Activated CD4-positive, alpha-beta T cell treated with anti-CD3 and anti-CD28 coated beads for 36 hours (primary cell): ENCODE data around the gene PPP1R12B. TPM values are rescaled to one million over a fixed set of nuclear protein-coding genes. Genes with fewer than 3 reads are reported as not detected.
"Not testable (repeated sequence)": the region's sequence is repeated elsewhere in the genome, so short reads cannot be mapped to it uniquely, and the experiment has no call there.

Experiments used
- ATAC-seq: fragments of 200-7000 bp; cut with Tn5 transposase; one replicate; pipeline ENCODE4 v1.10.0; 2021; ENCODE audit warnings: mild to moderate bottlenecking, moderate library complexity
- CTCF ChIA-PET: fragments of 350-600 bp; sonication (Branson Sonifier 250); formaldehyde crosslinking; loops from one replicate; lab custom pipeline; 2021; ENCODE audit warnings: antibody characterized with exemption; lab: Charles Lee
- POLR2A ChIA-PET: fragments of 350-600 bp; sonication (Branson Sonifier 250); formaldehyde crosslinking; loops from one replicate; lab custom pipeline; 2021; ENCODE audit warnings: antibody characterized with exemption, inconsistent platforms; lab: Charles Lee
- DNase-seq: peaks from one replicate; pipeline ENCODE4 v3.0.0-alpha.2; 2020
- H3K27ac Mint-ChIP-seq: one replicate; pipeline ENCODE4 v1.8.0; 2021; ENCODE audit warnings: mixed read lengths
- H3K27me3 Mint-ChIP-seq: one replicate; pipeline ENCODE4 v1.8.0; 2021; ENCODE audit warnings: mixed read lengths
- H3K36me3 Mint-ChIP-seq: one replicate; pipeline ENCODE4 v1.8.0; 2021; ENCODE audit warnings: low read depth, mixed read lengths
- H3K4me1 Mint-ChIP-seq: one replicate; pipeline ENCODE4 v1.8.0; 2021; ENCODE audit warnings: mixed read lengths
- H3K4me3 Mint-ChIP-seq: one replicate; pipeline ENCODE4 v1.8.0; 2021; ENCODE audit warnings: mild to moderate bottlenecking, moderate library complexity, mixed read lengths
- H3K9me3 Mint-ChIP-seq: one replicate; pipeline ENCODE4 v1.8.0; 2021; ENCODE audit warnings: low read depth, mixed read lengths
- intact Hi-C, 2 experiments: fragments of 100-400 bp; cut with DNase I in 1 of 2; cut with micrococcal nuclease in 1 of 2; formaldehyde crosslinking; loops; one replicate each; pipeline versions ENCODE4 v1.14.2 to v1.15.1; 2022 to 2024; cut with DNase I, micrococcal nuclease
- total RNA-seq, 2 experiments: library from RNA; stranded (reverse); gene quantifications; one replicate each; pipeline ENCODE4 v1.2.3, GENCODE V29; 2021

PPP1R12B gene
- total RNA-seq, 2 experiments from 2014 or later = 10.3 to 13.2 TPM

GRCh38 chr1:202600432-202601041 is 252.0 kb downstream of the PPP1R12B start:
- Mint-ChIP-seq H3K27me3 (no peaks in the 10 kb centered on the region), H3K36me3 (no peaks in the 10 kb centered on the region), H3K9me3 (no peaks in the 10 kb centered on the region), H3K4me1 (no peaks in the 10 kb centered on the region), H3K4me3 (no peak overlapping the region), H3K27ac (no peak overlapping the region)
- CTCF ChIA-PET = interaction anchor here (0.7 to 0.9 kb wide), 3 partner anchors 99 to 136 kb away, joined by 3 to 6 read pairs (median 3); no protein-coding TSS in a partner anchor
- no peak for ATAC-seq
- intact Hi-C loops = loop anchor here in 1 of 2 experiments (1.0 to 10.0 kb wide), 2 partner anchors 99 to 136 kb away; no protein-coding TSS in a partner anchor
- POLR2A ChIA-PET = no interaction called here
- DNase-seq = no peak

GRCh38 chr1:202603435-202603834 is 254.9 kb downstream of the PPP1R12B start:
- Mint-ChIP-seq H3K27me3 (no peaks in the 10 kb centered on the region), H3K36me3 (peaks cover 2% of the 10 kb centered on the region), H3K4me1 (no peaks in the 10 kb centered on the region), H3K9me3 (no peaks in the 10 kb centered on the region), H3K4me3 (no peak overlapping the region), H3K27ac (no peak overlapping the region)
- DNase-seq (no peak), ATAC-seq (no peak)
- ChIA-PET CTCF (interaction anchor here (0.6 kb wide), 1 partner anchor 76 kb away, joined by 4 read pairs; no protein-coding TSS in a partner anchor), POLR2A (no interaction called here)
- intact Hi-C loops = loop anchor here in 1 of 2 experiments (10.0 kb wide), 1 partner anchor 139 kb away; no protein-coding TSS in a partner anchor

- H3K4me3 Mint-ChIP-seq = no peak overlapping the region
- no peak for ATAC-seq
- intact Hi-C loops = loop anchor here in 1 of 2 experiments (10.0 kb wide), 1 partner anchor 141 kb away; no protein-coding TSS in a partner anchor
- H3K4me1 Mint-ChIP-seq = no peaks in the 10 kb centered on the region
- DNase-seq = no peak
- H3K9me3 Mint-ChIP-seq = no peaks in the 10 kb centered on the region
- ChIA-PET CTCF (interaction anchor here (0.6 to 0.7 kb wide), 2 partner anchors 10 to 18 kb away, joined by 3 read pairs; no protein-coding TSS in a partner anchor), POLR2A (no interaction called here)
- no peaks in the 10 kb centered on the region for H3K27me3 Mint-ChIP-seq
- H3K27ac Mint-ChIP-seq = no peak overlapping the region
- peaks cover 4% of the 10 kb centered on the region for H3K36me3 Mint-ChIP-seq
These were observed 257.0 kb downstream of the PPP1R12B start for GRCh38 chr1:202605515-202605914.

GRCh38 chr1:202612036-202612435 is 263.5 kb downstream of the PPP1R12B start:
- H3K27ac Mint-ChIP-seq, H3K27me3 Mint-ChIP-seq, H3K36me3 Mint-ChIP-seq, H3K9me3 Mint-ChIP-seq, intact Hi-C loops, H3K4me3 Mint-ChIP-seq, CTCF ChIA-PET, DNase-seq, POLR2A ChIA-PET, ATAC-seq: not testable (repeated sequence)
- H3K4me1 Mint-ChIP-seq = peaks cover 13% of the 10 kb centered on the region

- Mint-ChIP-seq H3K27me3 (peaks cover 14% of the 10 kb centered on the region), H3K4me1 (peaks cover 13% of the 10 kb centered on the region), H3K9me3 (no peaks in the 10 kb centered on the region), H3K27ac (no peak overlapping the region), H3K4me3 (no peak overlapping the region), H3K36me3 (peaks cover 2% of the 10 kb centered on the region)
- intact Hi-C loops = no loop called here
- ChIA-PET CTCF (interaction anchor here (1.4 kb wide), 1 partner anchor 149 kb away, joined by 3 read pairs; no protein-coding TSS in a partner anchor), POLR2A (no interaction called here)
- no peak for ATAC-seq
- DNase-seq = no peak
These were observed 265.1 kb downstream of the PPP1R12B start for GRCh38 chr1:202613571-202613970.

- CTCF ChIA-PET = interaction anchor here (1.4 kb wide), 1 partner anchor 150 kb away, joined by 3 read pairs; no protein-coding TSS in a partner anchor
- intact Hi-C loops = not testable (repeated sequence)
These were observed 266.1 kb downstream of the PPP1R12B start for GRCh38 chr1:202614363-202615207.

GRCh38 chr1:202615208-202615500 is 266.7 kb downstream of the PPP1R12B start:
- ATAC-seq, H3K36me3 Mint-ChIP-seq, POLR2A ChIA-PET: not testable (repeated sequence)

More at GRCh38 chr1:202614363-202615207, 266.1 kb downstream of the PPP1R12B start:
- ATAC-seq, DNase-seq, H3K27ac Mint-ChIP-seq, POLR2A ChIA-PET, H3K36me3 Mint-ChIP-seq, H3K9me3 Mint-ChIP-seq, H3K4me3 Mint-ChIP-seq: not testable (repeated sequence)
- peaks cover 15% of the 10 kb centered on the region for H3K27me3 Mint-ChIP-seq
- peaks cover 13% of the 10 kb centered on the region for H3K4me1 Mint-ChIP-seq

GRCh38 chr1:202615501-202616354 is 267.2 kb downstream of the PPP1R12B start:
- ChIA-PET POLR2A (no interaction called here), CTCF (interaction anchor here (1.1 kb wide), 1 partner anchor 10 kb away, joined by 3 read pairs; no protein-coding TSS in a partner anchor)
- DNase-seq = no peak
- Mint-ChIP-seq H3K4me3 (no peak overlapping the region), H3K27ac (no peak overlapping the region), H3K27me3 (peaks cover 16% of the 10 kb centered on the region), H3K36me3 (no peaks in the 10 kb centered on the region), H3K9me3 (no peaks in the 10 kb centered on the region), H3K4me1 (peaks cover 13% of the 10 kb centered on the region)
- intact Hi-C loops = no loop called here
- no peak for ATAC-seq

More at GRCh38 chr1:202615208-202615500, 266.7 kb downstream of the PPP1R12B start:
- H3K4me3 Mint-ChIP-seq, intact Hi-C loops, DNase-seq, CTCF ChIA-PET, H3K9me3 Mint-ChIP-seq, H3K27ac Mint-ChIP-seq: not testable (repeated sequence)
- Mint-ChIP-seq H3K4me1 (peaks cover 13% of the 10 kb centered on the region), H3K27me3 (peaks cover 16% of the 10 kb centered on the region)

- ChIA-PET CTCF (interaction anchor here (0.9 to 1.1 kb wide), 2 partner anchors 10 to 104 kb away, joined by 3 read pairs; no protein-coding TSS in a partner anchor), POLR2A (no interaction called here)
- H3K27ac Mint-ChIP-seq = no peak overlapping the region
- DNase-seq (no peak), ATAC-seq (no peak)
- H3K27me3 Mint-ChIP-seq = peaks cover 16% of the 10 kb centered on the region
- H3K9me3 Mint-ChIP-seq = no peaks in the 10 kb centered on the region
- no peak overlapping the region for H3K4me3 Mint-ChIP-seq
- no peaks in the 10 kb centered on the region for H3K36me3 Mint-ChIP-seq
- peaks cover 13% of the 10 kb centered on the region for H3K4me1 Mint-ChIP-seq
- intact Hi-C loops = no loop called here
These were observed 267.9 kb downstream of the PPP1R12B start for GRCh38 chr1:202616355-202616915.

GRCh38 chr1:202619012-202619411 is 270.5 kb downstream of the PPP1R12B start:
- intact Hi-C loops, POLR2A ChIA-PET, CTCF ChIA-PET, H3K4me3 Mint-ChIP-seq, H3K36me3 Mint-ChIP-seq, ATAC-seq, DNase-seq, H3K9me3 Mint-ChIP-seq, H3K27ac Mint-ChIP-seq: not testable (repeated sequence)
- Mint-ChIP-seq H3K27me3 (peaks cover 16% of the 10 kb centered on the region), H3K4me1 (peaks cover 13% of the 10 kb centered on the region)
